OCI-LY1 (cell line): Measurements from ENCODE around the gene SS18L1.

Source experiments
- H2AFZ ChIP-seq: fragments of 200-600 bp; sonication (generic), shearing (Covaris generic); 2 replicates; pipeline ENCODE4 v1.6.0; 2014; ENCODE audit warnings: antibody characterized with exemption, mild to moderate bottlenecking, low read length
- H3F3A ChIP-seq: fragments of 200-600 bp; sonication (generic), shearing (Covaris generic); 2 replicates; pipeline ENCODE4 v1.6.0; 2014; ENCODE audit warnings: mild to moderate bottlenecking, antibody characterized with exemption, low read length, moderate library complexity; ENCODE audit not compliant: insufficient read depth
- H3K27ac ChIP-seq: fragments of 200-600 bp; sonication (generic); 2 replicates; pipeline ENCODE4 v1.5.1; 2014; ENCODE audit warnings: low read length, mixed run types, mild to moderate bottlenecking, low read depth; ENCODE audit not compliant: poor library complexity, severe bottlenecking
- H3K27me3 ChIP-seq: fragments of 200-600 bp; sonication (generic); 2 replicates; pipeline ENCODE4 v1.6.0; 2014; ENCODE audit warnings: antibody characterized with exemption, mild to moderate bottlenecking, low read length, moderate library complexity; ENCODE audit not compliant: insufficient read depth
- H3K36me3 ChIP-seq: fragments of 200-600 bp; sonication (generic); 2 replicates; pipeline ENCODE4 v1.6.1; 2014; ENCODE audit warnings: mild to moderate bottlenecking, antibody characterized with exemption, low read length, moderate library complexity, mixed read lengths; ENCODE audit not compliant: insufficient read depth
- H3K4me1 ChIP-seq: fragments of 200-600 bp; sonication (generic); 2 replicates; pipeline ENCODE4 v1.5.1; 2014; ENCODE audit warnings: mild to moderate bottlenecking, low read length, moderate library complexity; ENCODE audit not compliant: insufficient read depth, severe bottlenecking
- H3K4me2 ChIP-seq: fragments of 200-600 bp; sonication (generic), shearing (Covaris generic); 2 replicates; pipeline ENCODE4 v1.6.1; 2014; ENCODE audit warnings: low read length
- H3K4me3 ChIP-seq: fragments of 200-600 bp; sonication (generic); 2 replicates; pipeline ENCODE4 v1.5.1; 2014; ENCODE audit warnings: low read length, low read depth, mild to moderate bottlenecking, mixed read lengths; ENCODE audit not compliant: poor library complexity, severe bottlenecking
- H3K79me2 ChIP-seq: fragments of 200-600 bp; shearing (Covaris generic); 2 replicates; pipeline ENCODE4 v1.6.1; 2016; ENCODE audit warnings: mixed run types, low read length, mixed read lengths; ENCODE audit not compliant: insufficient read depth
- H3K9ac ChIP-seq: fragments of 200-600 bp; sonication (generic), shearing (Covaris generic); 2 replicates; pipeline ENCODE4 v1.6.1; 2014; ENCODE audit warnings: mild to moderate bottlenecking, low read length, mixed read lengths
- H3K9me2 ChIP-seq: fragments of 200-600 bp; sonication (generic), shearing (Covaris generic); 2 replicates; pipeline ENCODE4 v1.6.1; 2014; ENCODE audit warnings: low read depth, mild to moderate bottlenecking, low read length, mixed read lengths
- H3K9me3 ChIP-seq: fragments of 200-600 bp; shearing (Covaris generic); 2 replicates; pipeline ENCODE4 v1.6.1; 2014; ENCODE audit warnings: low read length, mixed read lengths
- H4K20me1 ChIP-seq: fragments of 200-600 bp; sonication (generic), shearing (Covaris generic); 2 replicates; pipeline ENCODE4 v1.6.0; 2016; ENCODE audit warnings: mild to moderate bottlenecking, low read length; ENCODE audit not compliant: insufficient read depth
- CTCF ChIP-seq: fragments of 200-600 bp; sonication (generic), shearing (Covaris generic); IDR thresholded peaks from 2 replicates; pipeline ENCODE4 v1.5.1; 2017; ENCODE audit warnings: mild to moderate bottlenecking, antibody characterized with exemption, low read length, moderate library complexity, mixed read lengths
- EZH2 ChIP-seq: fragments of 200-600 bp; sonication (generic), shearing (Covaris generic); IDR thresholded peaks from 2 replicates; pipeline ENCODE4 v1.8.0; 2017; ENCODE audit warnings: borderline replicate concordance, mixed run types, mild to moderate bottlenecking, antibody characterized with exemption, low read length, moderate library complexity, mixed read lengths

SS18L1 gene

GRCh38 chr20:62104791-62105345 lies 38.7 kb upstream of the SS18L1 start:
- no peaks in the 10 kb centered on the region for H3F3A ChIP-seq
- no peaks in the 10 kb centered on the region for H3K79me2 ChIP-seq
- no peak overlapping the region for H2AFZ ChIP-seq
- no peaks in the 10 kb centered on the region for H3K36me3 ChIP-seq
- peaks cover 19% of the 10 kb centered on the region for H3K9me3 ChIP-seq
- no peaks in the 10 kb centered on the region for H3K9me2 ChIP-seq
- no peaks in the 10 kb centered on the region for H3K4me1 ChIP-seq
- peaks cover 7% of the 10 kb centered on the region for H3K27me3 ChIP-seq
- H3K9ac ChIP-seq, result no peak overlapping the region
- H3K4me3 ChIP-seq, result no peak overlapping the region
- H3K4me2 ChIP-seq, result no peak overlapping the region
- TF ChIP-seq EZH2 (no peak), CTCF (no peak)
- no peak overlapping the region for H3K27ac ChIP-seq
- H4K20me1 ChIP-seq, result no peaks in the 10 kb centered on the region

- no peaks in the 10 kb centered on the region for H3K79me2 ChIP-seq
- H3K4me2 ChIP-seq, result no peak overlapping the region
- H3K9ac ChIP-seq, result no peak overlapping the region
- H4K20me1 ChIP-seq, result no peaks in the 10 kb centered on the region
- TF ChIP-seq CTCF (no peak), EZH2 (no peak)
- no peaks in the 10 kb centered on the region for H3K4me1 ChIP-seq
- H3K27me3 ChIP-seq, result no peaks in the 10 kb centered on the region; the same call in 1 of the 2 replicates
- H3K9me2 ChIP-seq, result no peaks in the 10 kb centered on the region
- H3F3A ChIP-seq, result no peaks in the 10 kb centered on the region
- H3K9me3 ChIP-seq, result peaks cover 19% of the 10 kb centered on the region
- no peak overlapping the region for H3K27ac ChIP-seq
- H3K36me3 ChIP-seq, result no peaks in the 10 kb centered on the region
- H2AFZ ChIP-seq, result no peak overlapping the region
- H3K4me3 ChIP-seq, result no peak overlapping the region
Observed at GRCh38 chr20:62105592-62105991, 38.0 kb upstream of the SS18L1 start.

- no peak for TF ChIP-seq EZH2
- TF ChIP-seq CTCF, result no peak
Observed at GRCh38 chr20:62111148-62111547, 32.4 kb upstream of the SS18L1 start.

More at GRCh38 chr20:62111148-62111547, 32.4 kb upstream of the SS18L1 start:
- no peak overlapping the region for H3K27ac ChIP-seq
- H4K20me1 ChIP-seq, result no peaks in the 10 kb centered on the region
- H3K9me3 ChIP-seq, result peaks cover 28% of the 10 kb centered on the region
- H3K36me3 ChIP-seq, result no peaks in the 10 kb centered on the region; the same call in 1 of the 2 replicates
- H3F3A ChIP-seq, result no peaks in the 10 kb centered on the region
- no peak overlapping the region for H3K9ac ChIP-seq
- H3K27me3 ChIP-seq, result no peaks in the 10 kb centered on the region; the same call in 1 of the 2 replicates
- H2AFZ ChIP-seq, result no peak overlapping the region
- no peaks in the 10 kb centered on the region for H3K9me2 ChIP-seq
- no peaks in the 10 kb centered on the region for H3K4me1 ChIP-seq
- no peak overlapping the region for H3K4me2 ChIP-seq
- H3K79me2 ChIP-seq, result no peaks in the 10 kb centered on the region
- no peak overlapping the region for H3K4me3 ChIP-seq
